Measurements from ENCODE around the gene TGM2.
A peak's percentile ranks its signal among the peaks of the same experiment; 100 is the strongest.

Gene TGM2

GRCh38 chr20:38198238-38198861, 33.3 kb upstream of the TGM2 start:
- DNase-seq, result peak; percentile 33

GRCh38 chr20:38197619-38198018, 32.5 kb upstream of the TGM2 start:
- no peak for DNase-seq

- DNase-seq, result no peak
These were observed 32.1 kb upstream of the TGM2 start for GRCh38 chr20:38197217-38197616.

GRCh38 chr20:38196592-38196991, 31.5 kb upstream of the TGM2 start:
- DNase-seq, result peak; percentile 54

- no peak for DNase-seq
These were observed 31.0 kb upstream of the TGM2 start for GRCh38 chr20:38196076-38196475.

- DNase-seq, result no peak
These were observed 30.5 kb upstream of the TGM2 start for GRCh38 chr20:38195521-38195920.

GRCh38 chr20:38194971-38195504, 30.0 kb upstream of the TGM2 start:
- no peak for DNase-seq

- no peak for DNase-seq
These were observed 28.6 kb upstream of the TGM2 start for GRCh38 chr20:38193586-38194105.

GRCh38 chr20:38192323-38192885, 27.3 kb upstream of the TGM2 start:
- DNase-seq, result no peak

- no peak for DNase-seq
These were observed 26.6 kb upstream of the TGM2 start for GRCh38 chr20:38191654-38192053.

GRCh38 chr20:38190936-38191371, 25.9 kb upstream of the TGM2 start:
- DNase-seq, result no peak

- no peak for DNase-seq
These were observed 25.1 kb upstream of the TGM2 start for GRCh38 chr20:38190166-38190565.

- no peak for DNase-seq
These were observed 22.4 kb upstream of the TGM2 start for GRCh38 chr20:38187517-38187916.

GRCh38 chr20:38186788-38187221, 21.7 kb upstream of the TGM2 start:
- DNase-seq, result no peak

- no peak for DNase-seq
These were observed 19.0 kb upstream of the TGM2 start for GRCh38 chr20:38184101-38184500.

- no peak for DNase-seq
These were observed 16.9 kb upstream of the TGM2 start for GRCh38 chr20:38181971-38182370.

- DNase-seq, result no peak
These were observed 16.2 kb upstream of the TGM2 start for GRCh38 chr20:38181207-38181801.

GRCh38 chr20:38180781-38181180, 15.7 kb upstream of the TGM2 start:
- no peak for DNase-seq

- no peak for DNase-seq
These were observed 14.8 kb upstream of the TGM2 start for GRCh38 chr20:38179846-38180245.

- DNase-seq, result no peak
These were observed 13.5 kb upstream of the TGM2 start for GRCh38 chr20:38178581-38178980.

GRCh38 chr20:38178065-38178491, 13.0 kb upstream of the TGM2 start:
- no peak for DNase-seq

- DNase-seq, result no peak
These were observed 12.1 kb upstream of the TGM2 start for GRCh38 chr20:38177201-38177600.

- DNase-seq, result no peak
These were observed 10.5 kb upstream of the TGM2 start for GRCh38 chr20:38175304-38176180.

Data from hematopoietic multipotent progenitor cell treated with erythropoietin and hydrocortisone succinate and interleukin-3 and kit ligand, for 6 days (in vitro differentiated cells).